Kidney (tissue), 14 donors: ENCODE data around the gene LRRC10. TPM values are rescaled to one million over a fixed set of nuclear protein-coding genes. Genes with fewer than 3 reads are reported as not detected.
"Not testable (repeated sequence)": the region's sequence is repeated elsewhere in the genome, so short reads cannot be mapped to it uniquely, and the experiment has no call there.

ENCODE experiments used
- DNase-seq, 5 donors: peaks; one replicate each; pipeline ENCODE4 v3.0.0-alpha.2; 2013 to 2020
- FAIRE-seq: peaks from 2 replicates; lab custom pipeline; 2012; peaks lifted over from hg19 to GRCh38; lab: Jason Lieb, UNC
- H3K27ac ChIP-seq, 2 donors: one replicate each; pipeline ENCODE4 v1.7.0; 2013; ENCODE audit warnings: low read depth in 2 of 2, low read length in 2 of 2, inconsistent platforms in 1 of 2
- H3K27me3 ChIP-seq: one replicate; pipeline ENCODE4 v1.7.1; 2013; ENCODE audit warnings: low read length, inconsistent platforms; ENCODE audit not compliant: control insufficient read depth, insufficient read depth
- H3K36me3 ChIP-seq, 3 donors: one replicate each; pipeline versions ENCODE4 v1.7.0 to v1.7.1; 2013; ENCODE audit warnings: low read length in 3 of 3, control low read depth in 1 of 3, inconsistent platforms in 1 of 3; ENCODE audit not compliant: insufficient read depth in 3 of 3, control insufficient read depth in 2 of 3
- H3K4me1 ChIP-seq, 3 donors: one replicate each; pipeline versions ENCODE4 v1.7.0 to v1.7.1; 2013; ENCODE audit warnings: low read length in 3 of 3, inconsistent platforms in 1 of 3, low read depth in 1 of 3; ENCODE audit not compliant: control insufficient read depth in 2 of 3, insufficient read depth in 2 of 3
- H3K4me3 ChIP-seq, 3 donors: one replicate each; pipeline versions ENCODE4 v1.7.0 to v1.8.1; 2013; ENCODE audit warnings: low read length in 3 of 3, control low read depth in 1 of 3, inconsistent platforms in 1 of 3
- H3K9ac ChIP-seq, 3 donors: one replicate each; pipeline versions ENCODE4 v1.7.0 to v1.7.1; 2013; ENCODE audit warnings: low read length in 3 of 3, control low read depth in 1 of 3, inconsistent platforms in 1 of 3
- H3K9me3 ChIP-seq, 3 donors: one replicate each; pipeline versions ENCODE4 v1.7.0 to v1.7.1; 2013; ENCODE audit warnings: low read length in 3 of 3, control low read depth in 1 of 3, inconsistent platforms in 1 of 3; ENCODE audit not compliant: control insufficient read depth in 2 of 3, insufficient read depth in 1 of 3
- intact Hi-C: fragments of 100-400 bp; cut with DNase I; formaldehyde crosslinking; loops from one replicate; pipeline ENCODE4 v1.11.1; 2022
- polyA plus RNA-seq: library from polyadenylated mRNA; stranded (reverse); fragments of 350-450 nt; fragmentation: Illumina TruSeq; extraction: RNeasy Lipid Tissue Mini Kit (QIAGEN cat#74804); gene quantifications from one replicate; pipeline ENCODE4 v1.2.3, GENCODE V29; 2014; ENCODE audit warnings: low read depth, low replicate concordance; ENCODE audit not compliant: insufficient read depth
- total RNA-seq: library from RNA; stranded (reverse); fragmentation: NEBNext Ultra II Directional; extraction: Animal tissue kit (Norgen Biotek cat#: 25700); gene quantifications from one replicate; pipeline ENCODE4 v1.2.1, GENCODE V29; 2021
- TF ChIP-seq, protein P1 (sequence below): IDR thresholded peaks from 3 replicates; pipeline ENCODE4 v1.5.1; 2012; ENCODE audit warnings: mild to moderate bottlenecking, moderate library complexity, borderline replicate concordance; ENCODE audit not compliant: insufficient read depth; ENCODE audit errors: extremely low read depth
- donor health status: control.
- donor health status: control.
- donor health status: control.
- donor health status: control.
- donor health status: control.
- donor health status: DM: yes; HTN: yes; CAD: no.
- donor health status: Normal renal cell carcinoma (clear cell type).

The LRRC10 gene
- total and polyA plus RNA-seq, 2 donors from 2014 or later: not detected

DNA sequence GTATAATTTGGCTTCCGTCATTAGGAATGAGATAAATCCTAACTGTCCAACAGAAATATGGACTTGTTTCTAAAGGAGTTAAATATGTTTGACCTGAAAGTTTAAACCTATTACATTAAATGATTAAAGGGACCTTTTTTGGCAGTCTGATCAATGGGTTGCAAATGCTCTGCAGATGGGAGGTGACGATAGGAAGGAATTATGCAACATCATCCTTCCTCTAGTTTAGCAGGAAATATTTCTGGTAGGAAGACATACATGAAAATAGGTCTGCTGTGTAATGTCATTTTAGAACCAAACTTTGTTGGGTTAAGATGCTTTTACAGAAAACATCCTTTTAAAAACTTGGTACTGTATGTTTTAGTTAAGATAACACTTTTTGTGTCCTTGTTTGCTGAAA lies 2.6 kb downstream of the LRRC10 start:
- TF ChIP-seq, protein P1, sequence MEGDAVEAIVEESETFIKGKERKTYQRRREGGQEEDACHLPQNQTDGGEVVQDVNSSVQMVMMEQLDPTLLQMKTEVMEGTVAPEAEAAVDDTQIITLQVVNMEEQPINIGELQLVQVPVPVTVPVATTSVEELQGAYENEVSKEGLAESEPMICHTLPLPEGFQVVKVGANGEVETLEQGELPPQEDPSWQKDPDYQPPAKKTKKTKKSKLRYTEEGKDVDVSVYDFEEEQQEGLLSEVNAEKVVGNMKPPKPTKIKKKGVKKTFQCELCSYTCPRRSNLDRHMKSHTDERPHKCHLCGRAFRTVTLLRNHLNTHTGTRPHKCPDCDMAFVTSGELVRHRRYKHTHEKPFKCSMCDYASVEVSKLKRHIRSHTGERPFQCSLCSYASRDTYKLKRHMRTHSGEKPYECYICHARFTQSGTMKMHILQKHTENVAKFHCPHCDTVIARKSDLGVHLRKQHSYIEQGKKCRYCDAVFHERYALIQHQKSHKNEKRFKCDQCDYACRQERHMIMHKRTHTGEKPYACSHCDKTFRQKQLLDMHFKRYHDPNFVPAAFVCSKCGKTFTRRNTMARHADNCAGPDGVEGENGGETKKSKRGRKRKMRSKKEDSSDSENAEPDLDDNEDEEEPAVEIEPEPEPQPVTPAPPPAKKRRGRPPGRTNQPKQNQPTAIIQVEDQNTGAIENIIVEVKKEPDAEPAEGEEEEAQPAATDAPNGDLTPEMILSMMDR: no peak
- peaks cover 0 to 3% (median 0%) of the 10 kb centered on the region in 3 donors for H3K36me3 ChIP-seq
- no peaks in the 10 kb centered on the region for H3K4me1 ChIP-seq
- H3K4me3 ChIP-seq: no peak overlapping the region
- no peaks in the 10 kb centered on the region for H3K9me3 ChIP-seq
- intact Hi-C loops: no loop called here
- no peaks in the 10 kb centered on the region for H3K27me3 ChIP-seq
- no peak overlapping the region for H3K27ac ChIP-seq
- no peak overlapping the region for H3K9ac ChIP-seq
- DNase-seq (no peak), FAIRE-seq (no peak)

DNA sequence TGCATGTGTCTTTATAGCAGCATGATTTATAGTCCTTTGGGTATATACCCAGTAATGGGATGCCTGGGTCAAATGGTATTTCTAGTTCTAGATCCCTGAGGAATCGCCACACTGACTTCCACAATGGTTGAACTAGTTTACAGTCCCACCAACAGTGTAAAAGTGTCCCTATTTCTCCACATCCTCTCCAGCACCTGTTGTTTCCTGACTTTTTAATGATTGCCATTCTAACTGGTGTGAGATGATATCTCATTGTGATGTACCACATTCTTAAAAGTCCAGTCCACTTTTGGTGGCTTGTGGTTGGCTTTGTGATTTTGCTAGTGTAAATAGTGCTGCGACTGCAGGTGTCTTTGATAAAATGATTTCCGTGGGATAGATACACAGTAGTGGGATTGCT lies 6.4 kb downstream of the LRRC10 start:
- not testable (repeated sequence) for FAIRE-seq

GRCh38 chr12:69603556-69603955 lies 7.2 kb downstream of the LRRC10 start:
- H3K27me3 ChIP-seq, H3K27ac ChIP-seq, H3K4me3 ChIP-seq, H3K4me1 ChIP-seq, intact Hi-C loops, FAIRE-seq, H3K9me3 ChIP-seq, DNase-seq, H3K9ac ChIP-seq: not testable (repeated sequence)
- H3K36me3 ChIP-seq: peaks cover 5 to 25% (median 17%) of the 10 kb centered on the region in 3 donors

More for the DNA sequence above, 6.4 kb downstream of the LRRC10 start:
- H3K27ac ChIP-seq, H3K4me3 ChIP-seq, H3K27me3 ChIP-seq, H3K4me1 ChIP-seq, DNase-seq, H3K9ac ChIP-seq, H3K9me3 ChIP-seq, intact Hi-C loops: not testable (repeated sequence)
- peaks cover 5 to 25% (median 14%) of the 10 kb centered on the region in 3 donors for H3K36me3 ChIP-seq

GRCh38 chr12:69602954-69603353 lies 7.8 kb downstream of the LRRC10 start:
- Histone ChIP-seq H3K4me1 (no peaks in the 10 kb centered on the region), H3K36me3 (peaks cover 5 to 29% (median 20%) of the 10 kb centered on the region in 3 donors), H3K27me3 (no peaks in the 10 kb centered on the region), H3K27ac (no peak overlapping the region), H3K4me3 (no peak overlapping the region), H3K9ac (no peak overlapping the region), H3K9me3 (no peaks in the 10 kb centered on the region)
- intact Hi-C loops: no loop called here
- no peak for FAIRE-seq
- DNase-seq: no peak
- TF ChIP-seq, protein P1: no peak
